ENCODE measurements around the gene SOCS7.

SOCS7 gene

GRCh38 chr17:38342886-38343607 is 8.6 kb upstream of the SOCS7 start:
- H3K4me3 ChIP-seq (ENCODE audit: low read length) = no peak overlapping the region
- no peak for TF ChIP-seq CTCF (IDR thresholded peaks at IDR 0.05; ENCODE audit: insufficient read depth, low read depth, low read length, missing control alignments)
- no peak for DNase-seq (ENCODE audit: low read depth)

GRCh38 chr17:38343608-38344419 is 7.8 kb upstream of the SOCS7 start, which contains the start of gene GPR179:
TSS of gene GPR179 (minus strand) at chr17:38343956. CDS start at chr17:38343789, 167 bp downstream.
- TF ChIP-seq CTCF (IDR thresholded peaks at IDR 0.05; ENCODE audit: insufficient read depth, low read depth, low read length, missing control alignments) = no peak
- H3K4me3 ChIP-seq (ENCODE audit: low read length) = no peak within 1 kb of the TSS
- no peak for DNase-seq (ENCODE audit: low read depth)

- no peak for TF ChIP-seq CTCF (IDR thresholded peaks at IDR 0.05; ENCODE audit: insufficient read depth, low read depth, low read length, missing control alignments)
- DNase-seq (ENCODE audit: low read depth) = no peak
- no peak overlapping the region for H3K4me3 ChIP-seq (ENCODE audit: low read length)
These were observed 7.3 kb upstream of the SOCS7 start for GRCh38 chr17:38344420-38344745.

- no peak overlapping the region for H3K4me3 ChIP-seq (ENCODE audit: low read length)
- TF ChIP-seq CTCF (IDR thresholded peaks at IDR 0.05; ENCODE audit: insufficient read depth, low read depth, low read length, missing control alignments) = no peak
- DNase-seq (ENCODE audit: low read depth) = no peak
These were observed 5.9 kb upstream of the SOCS7 start for GRCh38 chr17:38345743-38346142.

- no peak overlapping the region for H3K4me3 ChIP-seq (ENCODE audit: low read length)
These were observed 2.4 kb upstream of the SOCS7 start for GRCh38 chr17:38349097-38349730.

GRCh38 chr17:38350035-38350434 is 1.6 kb upstream of the SOCS7 start:
- TF ChIP-seq CTCF (IDR thresholded peaks at IDR 0.05; ENCODE audit: insufficient read depth, low read depth, low read length, missing control alignments) = no peak
- DNase-seq (ENCODE audit: low read depth) = no peak
- H3K4me3 ChIP-seq (ENCODE audit: low read length) = no peak overlapping the region

More at GRCh38 chr17:38349097-38349730, 2.4 kb upstream of the SOCS7 start:
- TF ChIP-seq CTCF (IDR thresholded peaks at IDR 0.05; ENCODE audit: insufficient read depth, low read depth, low read length, missing control alignments) = peak; percentile 99
- peak; percentile 83 for DNase-seq (ENCODE audit: low read depth)
